ENCODE results near the gene GATB. TPM values are rescaled to one million over a fixed set of nuclear protein-coding genes. Genes with fewer than 3 reads are reported as not detected.

GATB gene
- total and polyA plus RNA-seq, 12 donors, result 39.1 to 168 (median 88.5) TPM

- no peak for TF ChIP-seq CTCF (IDR thresholded peaks at IDR 0.05)
- H3K4me3 ChIP-seq, result peak overlapping the region in 1 of 10 donors; percentile 8
- H3K27ac ChIP-seq, result peak overlapping the region; percentile 79 to 93 (median 85)
- intact Hi-C loops (cut with DNase I), result loop anchor here in 3 of 10 donors (2.0 to 5.0 kb wide), 5 partner anchors 75 to 700 kb away; partner anchors contain the start of gene GATB (in 1 of the 3)
- no peaks in the 10 kb centered on the region for H3K9me3 ChIP-seq
- WGBS, 2 donors, result 42 to 61% methylated on average over 11 of the region's 11 CpGs
- no peaks in the 10 kb centered on the region for H3K27me3 ChIP-seq
- H3K36me3 ChIP-seq, result peaks cover 0 to 5% (median 0%) of the 10 kb centered on the region in 9 donors
- H3K4me1 ChIP-seq, result peaks cover 28 to 79% (median 49%) of the 10 kb centered on the region in 9 donors
- ATAC-seq (peak; percentile 54 to 78 (median 68)), DNase-seq (no peak)
Measured at GRCh38 chr4:151687021-151687640, 73.7 kb downstream of the GATB start.

GRCh38 chr4:151685303-151685702 lies 75.5 kb downstream of the GATB start:
- Histone ChIP-seq H3K4me1 (peaks cover 22 to 61% (median 35%) of the 10 kb centered on the region in 9 donors), H3K27ac (peak overlapping the region in 6 of 10 donors; percentile 85 to 93 (median 88)), H3K4me3 (no peak overlapping the region), H3K27me3 (no peaks in the 10 kb centered on the region), H3K9me3 (no peaks in the 10 kb centered on the region), H3K36me3 (peaks cover 0 to 19% (median 0%) of the 10 kb centered on the region in 9 donors)
- DNase-seq, result no peak
- no peak for TF ChIP-seq CTCF (IDR thresholded peaks at IDR 0.05)
- WGBS, 2 donors, result 39 to 71% methylated on average over 5 of the region's 5 CpGs
- peak in 2 of 8 donors; percentile 3 to 42 for ATAC-seq
- intact Hi-C loops (cut with DNase I), result loop anchor here in 3 of 10 donors (5.0 kb wide), 4 partner anchors 77 to 702 kb away; partner anchors contain the start of gene GATB (in 1 of the 3)

- WGBS, 2 donors, result 98% methylated on average over 4 of the region's 4 CpGs
- Histone ChIP-seq H3K4me1 (peaks cover 0 to 19% (median 0%) of the 10 kb centered on the region in 9 donors), H3K36me3 (peaks cover 0 to 34% (median 0%) of the 10 kb centered on the region in 9 donors), H3K4me3 (no peak overlapping the region), H3K27ac (no peak overlapping the region), H3K27me3 (no peaks in the 10 kb centered on the region), H3K9me3 (no peaks in the 10 kb centered on the region)
- TF ChIP-seq CTCF (IDR thresholded peaks at IDR 0.05), result no peak
- no peak for DNase-seq
- ATAC-seq, result no peak
- intact Hi-C loops (cut with DNase I), result no loop called here
Measured at GRCh38 chr4:151681085-151681484, 79.7 kb downstream of the GATB start.

- H3K4me1 ChIP-seq, result peaks cover 0 to 22% (median 14%) of the 10 kb centered on the region in 9 donors
- no peaks in the 10 kb centered on the region for H3K9me3 ChIP-seq
- TF ChIP-seq CTCF (IDR thresholded peaks at IDR 0.05), result no peak
- H3K4me3 ChIP-seq, result no peak overlapping the region
- 84 to 88% methylated on average over 8 of the region's 8 CpGs for WGBS, 2 donors
- no peak for DNase-seq
- intact Hi-C loops (cut with DNase I), result no loop called here
- no peak for ATAC-seq
- no peak overlapping the region for H3K27ac ChIP-seq
- H3K27me3 ChIP-seq, result no peaks in the 10 kb centered on the region
- peaks cover 0 to 34% (median 0%) of the 10 kb centered on the region in 9 donors for H3K36me3 ChIP-seq
Measured at GRCh38 chr4:151679231-151679630, 81.6 kb downstream of the GATB start.
